MM.1S (cell line): ENCODE data around the gene PPP2R5E.

Experiments used
- DNase-seq: peaks from one replicate; pipeline ENCODE4 v3.0.0-alpha.2; 2015
- H2AFZ ChIP-seq: fragments of 300-600 bp; sonication (generic); 2 replicates; pipeline ENCODE4 v1.6.0; 2016; ENCODE audit warnings: antibody characterized with exemption, low read length
- H3F3A ChIP-seq: fragments of 300-600 bp; sonication (generic); 2 replicates; pipeline ENCODE4 v1.6.1; 2016; ENCODE audit warnings: mild to moderate bottlenecking, antibody characterized with exemption, low read length, moderate library complexity, mixed read lengths; ENCODE audit not compliant: insufficient read depth
- H3K27ac ChIP-seq: fragments of 300-600 bp; sonication (generic); 2 replicates; pipeline ENCODE4 v1.5.1; 2016; ENCODE audit warnings: mild to moderate bottlenecking, low read length
- H3K27me3 ChIP-seq: fragments of 300-600 bp; sonication (generic); replicated peaks from 2 replicates; pipeline ENCODE4 v1.6.0; 2016; ENCODE audit warnings: low read length; ENCODE audit not compliant: insufficient read depth
- H3K36me3 ChIP-seq: fragments of 300-600 bp; sonication (generic); replicated peaks from 2 replicates; pipeline ENCODE4 v1.6.1; 2016; ENCODE audit warnings: mild to moderate bottlenecking, low read length, mixed read lengths; ENCODE audit not compliant: insufficient read depth
- H3K4me1 ChIP-seq: fragments of 300-600 bp; sonication (generic); 2 replicates; pipeline ENCODE4 v1.6.1; 2016; ENCODE audit warnings: low read length, mixed read lengths
- H3K4me2 ChIP-seq: fragments of 300-600 bp; sonication (generic); 2 replicates; pipeline ENCODE4 v1.6.0; 2016; ENCODE audit warnings: low read depth, low read length
- H3K4me3 ChIP-seq: fragments of 300-600 bp; sonication (generic); 2 replicates; pipeline ENCODE4 v1.5.1; 2016; ENCODE audit warnings: low read length, mixed read lengths
- H3K79me2 ChIP-seq: fragments of 300-600 bp; sonication (generic); 2 replicates; pipeline ENCODE4 v1.6.1; 2016; ENCODE audit warnings: mixed run types, low read length, mixed read lengths
- H3K9ac ChIP-seq: fragments of 300-600 bp; sonication (generic); 2 replicates; pipeline ENCODE4 v1.6.1; 2016; ENCODE audit warnings: low read length, mixed read lengths
- H3K9me2 ChIP-seq: fragments of 300-600 bp; sonication (generic); replicated peaks from 2 replicates; pipeline ENCODE4 v1.6.1; 2016; ENCODE audit warnings: mild to moderate bottlenecking, low read length, mixed read lengths; ENCODE audit not compliant: insufficient read depth
- H3K9me3 ChIP-seq: fragments of 300-600 bp; sonication (generic); replicated peaks from 2 replicates; pipeline ENCODE4 v1.6.1; 2016; ENCODE audit warnings: mild to moderate bottlenecking, low read length, mixed read lengths; ENCODE audit not compliant: insufficient read depth
- H4K20me1 ChIP-seq: fragments of 300-600 bp; sonication (generic); 2 replicates; pipeline ENCODE4 v1.6.1; 2016; ENCODE audit warnings: mild to moderate bottlenecking, low read length, moderate library complexity, mixed read lengths; ENCODE audit not compliant: insufficient read depth
- CTCF ChIP-seq: fragments of 300-600 bp; sonication (generic); IDR thresholded peaks from 2 replicates; pipeline ENCODE4 v1.5.1; 2016; ENCODE audit warnings: antibody characterized with exemption, low read length, mixed read lengths
- EZH2 ChIP-seq: fragments of 300-600 bp; sonication (generic); optimal IDR thresholded peaks from 2 replicates; pipeline ENCODE3; 2017; ENCODE audit warnings: low read depth, mild to moderate bottlenecking, antibody characterized with exemption, low read length, mixed read lengths
- EZH2phosphoT487 ChIP-seq: fragments of 300-600 bp; sonication (generic); IDR thresholded peaks from 2 replicates; pipeline ENCODE4 v1.6.1; 2018; ENCODE audit warnings: antibody characterized with exemption, low read length

PPP2R5E gene

GRCh38 chr14:63404906-63405305 lies 138.3 kb downstream of the PPP2R5E start:
- no peaks in the 10 kb centered on the region for H3K36me3 ChIP-seq
- no peak overlapping the region for H3K4me2 ChIP-seq
- no peak for DNase-seq
- H3K4me3 ChIP-seq, result no peak overlapping the region
- H3K9me3 ChIP-seq, result no peaks in the 10 kb centered on the region
- no peaks in the 10 kb centered on the region for H3F3A ChIP-seq
- no peaks in the 10 kb centered on the region for H3K27me3 ChIP-seq
- no peak overlapping the region for H2AFZ ChIP-seq
- H3K27ac ChIP-seq, result no peak overlapping the region
- no peaks in the 10 kb centered on the region for H3K79me2 ChIP-seq
- H3K9me2 ChIP-seq, result no peaks in the 10 kb centered on the region
- no peaks in the 10 kb centered on the region for H4K20me1 ChIP-seq
- H3K4me1 ChIP-seq, result no peaks in the 10 kb centered on the region
- TF ChIP-seq EZH2 (no peak), EZH2phosphoT487 (no peak), CTCF (no peak)
- H3K9ac ChIP-seq, result no peak overlapping the region

GRCh38 chr14:63401646-63402045 lies 141.5 kb downstream of the PPP2R5E start:
- H3F3A ChIP-seq, result no peaks in the 10 kb centered on the region
- no peaks in the 10 kb centered on the region for H3K79me2 ChIP-seq
- TF ChIP-seq CTCF (no peak), EZH2phosphoT487 (no peak), EZH2 (no peak)
- no peak overlapping the region for H3K4me3 ChIP-seq
- H3K27me3 ChIP-seq, result no peaks in the 10 kb centered on the region
- H3K4me2 ChIP-seq, result no peak overlapping the region
- no peak overlapping the region for H2AFZ ChIP-seq
- DNase-seq, result no peak
- no peaks in the 10 kb centered on the region for H3K9me3 ChIP-seq
- H3K9ac ChIP-seq, result no peak overlapping the region
- H3K36me3 ChIP-seq, result no peaks in the 10 kb centered on the region
- H3K4me1 ChIP-seq, result no peaks in the 10 kb centered on the region
- H3K27ac ChIP-seq, result no peak overlapping the region
- H3K9me2 ChIP-seq, result no peaks in the 10 kb centered on the region
- H4K20me1 ChIP-seq, result no peaks in the 10 kb centered on the region

- no peaks in the 10 kb centered on the region for H3K9me3 ChIP-seq
- no peaks in the 10 kb centered on the region for H3K4me1 ChIP-seq
- H3K79me2 ChIP-seq, result no peaks in the 10 kb centered on the region
- no peaks in the 10 kb centered on the region for H4K20me1 ChIP-seq
- TF ChIP-seq EZH2phosphoT487 (no peak), EZH2 (no peak)
- no peak overlapping the region for H2AFZ ChIP-seq
- no peak overlapping the region for H3K4me3 ChIP-seq
- no peak overlapping the region for H3K27ac ChIP-seq
- no peak overlapping the region for H3K9ac ChIP-seq
- no peaks in the 10 kb centered on the region for H3K27me3 ChIP-seq
- no peaks in the 10 kb centered on the region for H3K36me3 ChIP-seq
- no peak overlapping the region for H3K4me2 ChIP-seq
- DNase-seq, result no peak
- H3K9me2 ChIP-seq, result no peaks in the 10 kb centered on the region
- H3F3A ChIP-seq, result no peaks in the 10 kb centered on the region
Observed at GRCh38 chr14:63398952-63399351, 144.2 kb downstream of the PPP2R5E start.

GRCh38 chr14:63394841-63395240 lies 148.3 kb downstream of the PPP2R5E start:
- TF ChIP-seq EZH2phosphoT487, result no peak
- no peak for TF ChIP-seq CTCF
- TF ChIP-seq EZH2, result no peak
- no peak overlapping the region for H3K4me3 ChIP-seq
- H3K36me3 ChIP-seq, result no peaks in the 10 kb centered on the region
- H3K27ac ChIP-seq, result no peak overlapping the region
- DNase-seq, result no peak
- no peak overlapping the region for H3K4me2 ChIP-seq
- H3F3A ChIP-seq, result no peaks in the 10 kb centered on the region
- H4K20me1 ChIP-seq, result no peaks in the 10 kb centered on the region
- no peaks in the 10 kb centered on the region for H3K79me2 ChIP-seq
- H3K9me2 ChIP-seq, result no peaks in the 10 kb centered on the region
- H3K4me1 ChIP-seq, result no peaks in the 10 kb centered on the region
- H3K27me3 ChIP-seq, result no peaks in the 10 kb centered on the region
- H3K9me3 ChIP-seq, result no peaks in the 10 kb centered on the region
- no peak overlapping the region for H2AFZ ChIP-seq
- H3K9ac ChIP-seq, result no peak overlapping the region
